Activated CD4-positive, alpha-beta T cell treated with anti-CD3 and anti-CD28 coated beads for 4 hours (primary cell): Measurements from ENCODE around the gene PVALB.
A peak's percentile ranks its signal among the peaks of the same experiment; 100 is the strongest.

ENCODE experiments used
- DNase-seq, 2 donors: peaks; one replicate each; pipeline ENCODE4 v3.0.0-alpha.2; 2020

Gene PVALB

GRCh38 chr22:36816636-36817524 lies at the start of gene PVALB:
TSS of gene PVALB (minus strand) at chr22:36817035. CDS start at chr22:36817005, 30 bp downstream.
- DNase-seq = no peak

GRCh38 chr22:36865346-36865745 lies 48.5 kb upstream of the PVALB start:
- DNase-seq = no peak

- DNase-seq = no peak
Measured at GRCh38 chr22:36864454-36865215, 47.8 kb upstream of the PVALB start.

GRCh38 chr22:36863979-36864378 lies 47.1 kb upstream of the PVALB start:
- DNase-seq = no peak

- no peak for DNase-seq
Measured at GRCh38 chr22:36863281-36863680, 46.4 kb upstream of the PVALB start.

GRCh38 chr22:36862251-36863242 lies 45.7 kb upstream of the PVALB start:
- no peak for DNase-seq

- DNase-seq = peak; percentile 16 to 17
Measured at GRCh38 chr22:36860821-36861659, 44.2 kb upstream of the PVALB start, which contains the start of gene NCF4. TSS of gene NCF4 (plus strand) at chr22:36861006. CDS start at chr22:36861172, 166 bp downstream.

- no peak for DNase-seq
Measured at GRCh38 chr22:36860438-36860820, 43.6 kb upstream of the PVALB start.

- no peak for DNase-seq
Measured at GRCh38 chr22:36860017-36860416, 43.2 kb upstream of the PVALB start.

- no peak for DNase-seq
Measured at GRCh38 chr22:36858966-36859365, 42.1 kb upstream of the PVALB start.

GRCh38 chr22:36858156-36858555 lies 41.3 kb upstream of the PVALB start:
- no peak for DNase-seq

- DNase-seq = no peak
Measured at GRCh38 chr22:36856792-36857135, 39.9 kb upstream of the PVALB start.

- peak; percentile 93 to 97 for DNase-seq
Measured at GRCh38 chr22:36856121-36856791, 39.4 kb upstream of the PVALB start.

- DNase-seq = no peak
Measured at GRCh38 chr22:36855478-36855877, 38.6 kb upstream of the PVALB start.

GRCh38 chr22:36853407-36854099 lies 36.7 kb upstream of the PVALB start:
- peak; percentile 76 to 87 for DNase-seq

GRCh38 chr22:36852056-36852973 lies 35.5 kb upstream of the PVALB start:
- DNase-seq = no peak

GRCh38 chr22:36850682-36851081 lies 33.8 kb upstream of the PVALB start:
- DNase-seq = no peak

GRCh38 chr22:36850056-36850455 lies 33.2 kb upstream of the PVALB start:
- DNase-seq = no peak

GRCh38 chr22:36846949-36847348 lies 30.1 kb upstream of the PVALB start:
- DNase-seq = no peak
